GM19239 (cell line): ENCODE data around the gene ATG16L1.

Experiments used
- DNase-seq: peaks from one replicate; pipeline ENCODE4 v3.0.0; 2011; ENCODE audit warnings: low spot score; ENCODE audit not compliant: insufficient read length
- FAIRE-seq: peaks from 2 replicates; lab custom pipeline; 2011; peaks lifted over from hg19 to GRCh38; lab: Jason Lieb, UNC

Gene ATG16L1

DNA sequence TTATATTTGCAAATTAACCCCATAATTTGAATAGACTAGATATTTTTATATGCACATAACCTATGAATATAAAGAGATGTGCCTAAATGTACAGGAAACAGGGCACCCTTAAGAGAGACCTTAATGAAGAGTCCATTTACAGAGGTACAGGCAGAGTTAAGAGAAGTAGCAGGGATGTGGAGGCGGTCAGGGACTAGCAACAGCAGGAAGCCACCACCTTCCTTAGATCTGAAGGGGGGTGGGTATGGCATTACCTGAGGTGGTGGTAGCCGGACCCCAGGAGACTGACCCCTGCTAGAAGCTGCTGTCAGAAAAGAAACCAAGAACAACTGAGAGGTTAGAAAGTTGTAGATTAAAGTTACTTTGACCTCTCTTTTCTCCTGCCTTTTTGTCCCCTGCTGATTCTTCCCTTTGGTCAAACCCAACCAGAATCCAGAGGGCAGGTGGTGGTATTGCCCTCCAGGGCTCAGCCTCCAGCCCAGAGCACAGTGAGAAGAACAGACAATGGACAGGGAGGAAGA, 24.9 kb upstream of the ATG16L1 start:
- DNase-seq: no peak
- FAIRE-seq: no peak

DNA sequence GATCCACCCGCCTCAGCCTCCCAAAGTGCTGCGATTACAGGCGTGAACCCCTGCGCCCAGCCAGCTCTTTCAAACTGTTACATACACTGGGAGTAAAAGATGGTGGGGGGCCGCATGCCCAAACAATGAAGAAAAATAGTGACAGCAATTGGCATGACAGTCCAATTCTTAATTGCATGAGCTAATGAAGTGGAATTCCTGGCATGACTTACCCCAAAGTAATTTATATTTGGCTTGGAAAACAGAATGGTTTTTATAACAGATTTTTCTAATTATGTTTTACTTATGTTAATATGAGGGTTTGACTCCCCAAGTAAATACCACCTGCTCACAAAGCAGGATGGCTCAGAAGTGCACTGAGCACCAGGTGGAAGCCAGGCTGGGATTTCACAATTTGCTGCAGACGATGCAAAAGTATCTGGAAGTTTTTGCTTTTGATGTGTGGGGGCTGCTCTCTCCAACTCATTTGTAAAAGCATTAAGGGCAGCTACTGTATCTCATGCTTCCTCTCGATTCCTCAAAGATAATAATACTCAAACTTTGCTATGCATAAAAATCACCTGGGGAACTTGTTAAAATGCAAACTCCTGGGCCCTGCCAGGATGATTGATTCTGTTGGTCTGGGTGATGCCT, 24.0 kb upstream of the ATG16L1 start:
- no peak for DNase-seq

DNA sequence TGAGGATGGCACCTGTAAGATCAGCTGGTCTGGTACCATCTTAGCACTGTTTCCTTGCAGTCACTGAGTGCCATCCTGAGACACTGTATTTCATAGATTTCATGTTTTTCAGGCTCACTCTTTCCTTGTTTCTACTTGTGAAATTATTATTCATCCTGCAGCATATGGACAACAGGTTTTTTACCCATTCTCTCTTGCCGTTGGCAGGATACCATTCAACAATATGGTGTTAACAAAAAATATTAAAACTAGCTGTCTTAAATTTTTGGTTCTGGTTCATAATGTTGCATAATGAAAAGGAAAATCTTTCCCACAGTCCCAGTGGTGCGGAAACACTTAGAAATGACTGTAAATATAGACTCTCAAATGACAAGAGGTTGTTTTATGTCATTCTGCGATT, 23.1 kb upstream of the ATG16L1 start:
- FAIRE-seq (no peak), DNase-seq (no peak)

More for the DNA sequence above, 24.0 kb upstream of the ATG16L1 start:
- no peak for FAIRE-seq

DNA sequence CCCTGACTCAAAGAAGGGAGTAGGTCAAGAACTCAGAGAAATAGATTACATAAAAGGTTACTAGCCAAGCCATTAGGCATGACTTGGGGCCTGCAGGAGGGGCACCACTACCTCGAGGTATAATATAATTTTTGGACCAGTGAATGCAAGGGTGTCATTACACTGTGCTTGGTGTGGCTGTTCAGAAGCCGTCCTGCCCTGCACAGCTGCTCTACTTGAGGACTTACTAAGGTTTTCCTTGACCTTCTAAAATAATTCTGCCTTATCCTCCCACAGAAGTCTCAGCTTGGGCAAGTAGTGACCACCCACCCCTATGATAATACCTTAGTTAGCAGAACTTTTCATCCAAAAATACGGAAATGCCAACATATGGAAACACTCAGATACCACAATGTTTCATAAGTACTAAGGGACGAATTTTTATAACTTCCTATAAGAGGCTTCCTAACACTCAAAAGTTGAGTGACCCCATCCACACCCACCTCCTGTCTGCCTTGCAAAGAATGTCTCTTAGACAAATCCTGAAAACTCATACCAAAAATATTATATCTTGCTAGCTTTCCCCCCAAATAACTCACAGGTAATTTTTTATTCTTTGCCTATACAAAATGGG, 17.7 kb upstream of the ATG16L1 start:
- DNase-seq (no peak), FAIRE-seq (no peak)

DNA sequence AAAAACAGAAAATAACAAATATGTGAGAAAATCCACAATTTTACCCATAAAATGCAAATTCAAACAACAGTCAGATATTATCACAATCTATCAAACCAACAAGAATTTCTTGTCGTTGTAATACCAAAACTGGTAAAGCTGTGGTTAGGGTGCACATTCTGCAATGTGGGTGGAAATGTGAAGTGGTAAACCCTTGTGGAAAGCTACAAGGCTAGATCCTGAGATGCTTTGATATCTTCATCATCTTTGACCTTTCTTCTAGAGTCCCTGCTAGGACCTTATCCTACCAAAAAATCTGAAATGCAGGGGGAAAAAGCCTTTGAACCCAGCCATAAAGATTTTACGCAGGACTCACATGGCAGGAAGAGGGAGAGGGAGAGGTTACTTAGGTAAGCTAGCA, 17.2 kb upstream of the ATG16L1 start:
- no peak for FAIRE-seq
- no peak for DNase-seq

DNA sequence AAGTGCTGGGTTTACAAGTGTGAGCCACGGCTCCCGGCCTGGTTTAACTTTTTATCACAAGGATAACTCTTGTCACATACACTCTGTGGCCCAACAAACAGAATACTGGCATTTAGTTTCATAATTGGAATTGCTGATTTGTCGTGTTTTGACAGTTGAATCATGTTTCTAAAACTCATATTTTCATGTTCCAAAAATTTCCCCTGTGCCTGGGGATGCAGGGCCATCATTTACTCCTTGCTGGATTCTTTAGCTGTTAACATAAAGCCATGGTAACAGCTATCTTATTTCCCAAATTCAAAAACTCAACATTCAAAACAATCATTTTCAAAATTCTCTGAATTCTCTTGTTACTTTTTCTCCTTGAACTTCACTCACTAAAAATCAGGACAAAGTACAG, 16.5 kb upstream of the ATG16L1 start:
- FAIRE-seq: no peak
- DNase-seq: no peak

DNA sequence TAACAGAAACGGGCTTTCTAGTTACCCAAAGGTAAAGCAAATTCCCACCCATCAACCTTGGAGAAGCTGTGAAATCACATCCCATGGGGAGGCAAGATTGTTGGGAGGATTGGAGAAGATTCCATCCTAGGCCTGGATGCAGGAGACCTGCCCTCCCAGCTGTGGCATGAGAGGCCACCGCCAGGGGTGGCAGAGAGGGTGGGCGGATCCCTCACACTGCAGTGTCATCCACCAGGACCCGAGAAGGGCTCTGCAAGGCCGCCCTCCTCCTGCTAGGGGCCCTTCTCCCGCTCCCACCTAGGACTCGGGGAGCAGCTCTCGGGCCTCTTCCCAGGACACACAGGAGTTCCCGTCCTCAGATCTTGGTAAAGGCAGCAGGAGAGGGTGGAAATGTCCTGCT, 15.5 kb upstream of the ATG16L1 start:
- FAIRE-seq (no peak), DNase-seq (no peak)

DNA sequence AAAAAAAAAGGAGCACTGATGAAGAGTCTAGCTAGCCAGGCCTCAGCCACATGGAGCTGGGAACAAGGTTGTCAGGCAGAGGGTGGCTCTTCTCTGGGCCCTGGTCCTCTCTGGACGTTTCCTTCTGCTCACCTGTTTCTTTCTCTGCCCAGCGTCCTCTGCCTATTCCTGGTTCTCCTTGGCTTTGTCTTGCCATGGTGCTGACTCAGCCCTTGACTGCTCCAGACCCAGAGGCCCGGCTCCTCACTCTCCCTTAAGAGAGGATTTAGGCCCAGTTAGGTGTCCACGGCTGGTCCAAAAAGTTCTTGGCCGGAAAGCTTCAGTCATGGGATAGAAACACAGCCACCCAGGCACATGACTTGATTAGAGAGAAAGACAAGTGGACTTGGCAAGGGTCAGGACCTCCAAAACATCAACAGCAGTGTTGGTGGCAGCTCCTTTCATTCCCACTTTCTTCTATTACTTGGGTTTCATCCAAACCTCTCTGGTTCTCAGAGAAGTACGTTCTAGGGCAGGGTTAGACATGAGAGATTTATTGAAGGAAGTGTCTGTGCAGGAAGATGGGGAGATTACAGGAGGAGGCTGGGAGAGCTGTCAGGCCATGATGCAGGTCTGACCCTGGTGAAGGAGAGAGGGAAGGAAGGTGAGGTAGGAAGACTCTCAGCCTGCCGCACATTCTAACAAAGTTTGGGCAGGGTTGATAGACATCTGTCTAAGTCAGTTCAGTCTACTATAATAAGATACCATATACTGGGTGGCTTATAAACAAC, 14.5 kb upstream of the ATG16L1 start:
- FAIRE-seq (no peak), DNase-seq (no peak)

DNA sequence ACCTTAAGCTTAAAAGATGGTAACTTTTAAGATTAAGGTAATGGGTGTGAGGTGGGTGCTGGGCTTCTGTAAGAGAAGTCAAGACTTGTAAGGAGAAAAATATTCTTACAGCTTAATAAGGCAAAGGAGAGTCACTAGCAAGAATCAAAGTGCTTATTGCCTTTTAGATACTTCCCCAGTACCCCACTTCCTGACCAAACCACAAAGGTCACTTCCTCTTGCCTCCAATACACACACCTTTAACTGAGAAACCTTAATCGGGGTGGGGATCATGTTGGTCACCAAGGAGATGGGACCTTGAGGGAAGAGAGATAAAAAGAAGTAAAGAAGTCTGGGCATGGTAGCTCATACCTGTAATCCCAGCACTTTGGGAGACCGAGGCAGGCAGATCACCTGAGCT, 10.6 kb upstream of the ATG16L1 start:
- peak; percentile 94 for FAIRE-seq
- DNase-seq: peak; percentile 36

DNA sequence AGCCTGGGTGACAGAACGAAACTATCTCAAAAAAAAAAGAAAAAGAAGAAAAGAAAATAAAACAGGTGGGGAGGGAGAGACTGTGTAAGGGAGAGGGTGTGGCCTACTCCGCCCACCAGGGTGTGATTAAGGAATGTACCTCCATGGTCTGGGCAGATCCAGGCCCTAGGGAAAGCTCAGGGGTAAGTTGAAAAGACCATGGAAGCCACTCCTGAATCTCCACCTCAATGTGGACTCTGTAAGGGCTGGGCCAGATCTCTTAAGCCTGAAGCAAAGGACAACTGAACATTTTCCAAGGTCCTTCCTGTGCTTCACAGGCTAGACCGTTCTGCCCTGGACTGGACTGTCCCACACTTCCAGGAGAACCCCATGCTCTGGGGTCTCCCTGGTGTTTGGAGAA, 9.7 kb upstream of the ATG16L1 start:
- DNase-seq: no peak
- FAIRE-seq: no peak

DNA sequence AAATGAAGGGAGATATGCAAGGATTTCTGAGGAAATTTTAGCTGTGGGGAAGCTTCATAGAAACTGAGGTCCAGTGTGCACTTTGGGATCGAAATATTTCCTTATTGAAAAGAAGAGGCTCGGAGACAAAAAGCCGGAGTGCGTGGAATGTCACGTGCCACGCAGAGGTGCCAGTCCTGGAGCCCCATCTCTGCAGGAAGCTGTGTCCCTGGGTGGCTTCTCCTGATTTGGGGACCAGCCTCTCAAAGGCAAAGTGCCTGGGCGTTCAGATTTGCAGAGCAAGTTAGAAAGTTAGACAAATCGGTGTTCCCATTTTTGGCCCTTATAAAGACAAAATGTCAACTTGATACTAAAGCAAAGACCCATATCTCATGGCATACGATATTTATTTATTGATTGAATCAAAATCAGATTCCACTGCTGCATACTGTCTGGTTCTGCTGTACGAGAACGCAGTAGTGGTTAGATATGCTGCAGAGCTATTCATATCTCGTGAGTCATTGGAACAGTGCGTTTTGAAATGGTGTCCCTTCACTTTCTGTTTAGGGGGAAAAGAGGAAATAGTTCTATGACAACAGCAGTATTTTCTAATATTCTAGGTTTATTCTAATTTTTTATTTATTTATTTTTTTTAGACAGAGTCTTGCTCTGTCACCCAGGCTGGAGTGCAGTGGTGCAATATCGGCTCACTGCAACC, 9.1 kb upstream of the ATG16L1 start:
- DNase-seq: no peak

DNA sequence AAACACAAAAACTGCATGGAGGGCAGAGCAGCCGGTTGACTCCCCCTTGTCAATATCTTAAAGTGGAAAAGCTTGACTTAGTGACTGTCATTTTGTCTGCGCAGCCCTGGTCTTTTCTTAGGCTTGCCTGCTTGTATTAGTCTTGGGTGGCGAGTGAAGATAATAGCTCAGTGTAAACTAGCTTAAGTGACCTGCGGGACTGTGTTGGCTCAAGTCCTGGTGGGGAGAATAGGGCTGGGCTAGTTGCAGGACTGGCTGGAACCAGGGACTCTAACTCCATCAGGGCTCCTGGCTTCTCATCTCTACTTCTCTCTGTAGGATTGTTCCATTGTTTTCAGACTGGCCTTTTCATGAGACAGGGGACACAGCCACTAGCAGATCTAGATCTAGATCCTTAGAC, 8.1 kb upstream of the ATG16L1 start:
- FAIRE-seq (no peak), DNase-seq (no peak)

More for the DNA sequence above, 9.1 kb upstream of the ATG16L1 start:
- peak; percentile 69 for FAIRE-seq

DNA sequence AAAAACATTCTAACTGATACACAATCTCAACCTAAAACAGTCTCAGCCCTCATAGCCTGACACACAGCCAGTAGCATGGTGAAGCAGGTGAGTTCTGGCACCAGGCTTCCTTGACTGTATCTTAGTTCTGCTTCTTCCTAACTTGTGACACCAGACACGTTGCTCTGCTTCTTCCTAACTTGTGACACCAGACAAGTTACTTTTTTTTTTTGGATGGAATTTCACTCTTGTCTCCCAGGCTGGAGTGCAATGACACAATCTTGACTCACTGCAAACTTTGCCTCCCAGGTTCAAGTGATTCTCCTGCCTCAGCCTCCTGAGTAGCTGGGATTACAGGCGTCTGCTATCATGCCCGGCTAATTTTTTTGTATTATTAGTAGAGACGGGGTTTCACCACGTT, 6.7 kb upstream of the ATG16L1 start:
- no peak for DNase-seq
- no peak for FAIRE-seq

DNA sequence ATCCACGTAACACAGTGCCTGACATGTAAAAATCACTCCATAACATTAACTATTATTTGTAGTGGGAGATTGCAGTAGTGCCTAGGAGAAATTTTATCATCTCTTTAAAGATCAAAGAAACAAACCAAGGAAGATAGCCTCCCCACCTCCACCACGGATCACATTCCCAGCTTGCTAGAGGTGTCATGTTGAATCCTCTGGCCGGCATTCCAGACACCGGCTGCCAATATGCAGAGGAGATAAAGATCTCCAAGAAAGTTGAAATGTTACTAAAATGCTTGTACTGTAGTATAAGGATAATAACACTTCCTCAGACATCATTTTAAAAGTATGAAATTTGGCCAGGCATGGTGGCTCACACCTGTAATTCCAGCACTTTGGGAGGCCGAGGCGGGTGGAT, 6.1 kb upstream of the ATG16L1 start:
- FAIRE-seq (no peak), DNase-seq (no peak)

DNA sequence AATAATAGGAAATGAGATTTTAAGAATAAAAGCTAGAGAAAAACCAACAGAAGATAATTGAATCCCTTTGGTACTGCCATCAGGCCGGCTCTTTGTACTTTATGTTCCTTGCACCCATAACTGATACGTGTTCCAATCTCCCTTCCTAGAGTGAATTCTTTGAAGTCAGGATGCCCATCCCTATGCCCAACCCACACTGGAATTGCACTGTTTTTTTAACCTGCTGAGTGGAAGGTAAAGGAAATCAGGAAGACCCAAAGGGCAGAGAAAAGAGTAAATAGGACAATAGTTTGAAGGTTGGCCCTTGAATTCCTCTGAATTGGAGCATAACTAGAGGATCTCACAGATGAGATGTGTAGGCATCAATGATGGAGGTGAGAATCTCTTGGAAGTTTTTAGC, 4.4 kb upstream of the ATG16L1 start:
- FAIRE-seq: no peak

DNA sequence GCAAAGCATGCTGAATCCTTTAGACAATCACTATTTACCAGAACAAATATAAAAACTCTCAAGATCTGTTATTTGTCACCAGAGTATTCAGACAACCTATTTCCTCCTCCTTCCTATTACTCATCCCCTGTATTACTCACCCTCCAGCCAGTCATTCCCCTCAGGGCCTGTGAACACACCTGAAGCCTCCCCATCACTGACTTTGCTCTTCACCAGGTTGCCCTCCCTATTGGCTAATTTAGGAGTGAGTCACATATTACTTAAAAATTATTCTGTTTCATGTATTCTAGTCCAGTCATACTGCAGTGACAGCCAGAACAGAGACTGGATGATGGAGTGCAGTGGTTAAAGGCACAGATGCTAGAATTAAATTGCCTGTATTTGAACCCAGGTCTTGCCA, 3.7 kb upstream of the ATG16L1 start:
- FAIRE-seq (no peak), DNase-seq (no peak)

More for the DNA sequence above, 4.4 kb upstream of the ATG16L1 start:
- DNase-seq: no peak

DNA sequence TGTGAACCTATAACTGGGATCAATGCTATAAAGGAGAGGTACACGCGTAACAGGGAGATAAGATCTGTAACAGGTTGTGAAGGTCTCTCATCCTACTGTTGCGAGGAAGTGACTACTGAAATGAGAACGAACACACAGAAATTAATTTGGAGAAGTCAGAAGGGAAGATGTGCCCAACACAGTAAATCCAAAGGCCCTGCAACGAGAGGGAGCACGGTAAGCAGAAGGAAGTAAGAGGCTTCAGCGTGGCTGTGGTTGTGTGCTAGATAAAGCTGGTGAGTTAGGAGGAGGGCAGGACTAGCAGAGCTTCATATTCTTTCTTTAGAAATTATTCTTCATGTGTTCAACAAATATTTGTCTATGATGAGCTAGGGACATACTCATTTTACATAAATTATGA, 2.5 kb upstream of the ATG16L1 start:
- DNase-seq (no peak), FAIRE-seq (no peak)

DNA sequence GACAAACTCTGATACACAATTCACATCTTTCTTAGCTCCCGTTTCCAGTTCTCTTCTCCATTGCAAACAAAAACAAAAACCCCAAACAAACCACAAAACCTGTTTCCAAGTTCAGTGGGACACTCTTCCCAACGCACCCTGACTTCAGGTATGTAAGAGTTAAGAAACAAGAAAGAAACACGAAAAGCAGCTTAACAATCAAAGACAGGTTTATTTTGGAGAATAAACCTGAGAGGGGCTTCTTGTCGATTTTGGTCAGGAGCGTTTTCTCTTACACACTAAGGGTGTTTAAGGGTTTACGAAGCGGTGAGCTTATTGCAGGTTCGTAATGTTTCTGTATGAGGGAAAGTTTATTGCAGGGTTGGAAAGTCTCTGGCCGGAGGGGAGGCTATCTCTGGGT, 905 bp upstream of the ATG16L1 start:
- DNase-seq: no peak
- peak; percentile 68 for FAIRE-seq

DNA sequence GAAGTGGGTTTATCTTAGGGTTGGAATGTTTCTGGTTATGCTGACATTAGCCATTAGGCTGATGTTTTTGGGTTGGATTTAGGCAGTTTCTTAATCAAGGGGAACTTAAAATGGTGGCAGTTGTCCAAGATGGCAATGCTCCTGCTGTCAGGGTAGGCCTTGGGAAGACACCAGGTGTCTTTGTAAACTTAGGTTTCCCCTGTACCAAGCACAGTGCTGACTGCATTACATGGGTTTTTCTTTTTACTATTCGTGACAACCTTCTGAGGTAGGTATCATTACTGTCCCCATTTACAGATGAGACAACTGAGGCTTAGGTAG, 528 bp upstream of the ATG16L1 start:
- FAIRE-seq: no peak
- no peak for DNase-seq

DNA sequence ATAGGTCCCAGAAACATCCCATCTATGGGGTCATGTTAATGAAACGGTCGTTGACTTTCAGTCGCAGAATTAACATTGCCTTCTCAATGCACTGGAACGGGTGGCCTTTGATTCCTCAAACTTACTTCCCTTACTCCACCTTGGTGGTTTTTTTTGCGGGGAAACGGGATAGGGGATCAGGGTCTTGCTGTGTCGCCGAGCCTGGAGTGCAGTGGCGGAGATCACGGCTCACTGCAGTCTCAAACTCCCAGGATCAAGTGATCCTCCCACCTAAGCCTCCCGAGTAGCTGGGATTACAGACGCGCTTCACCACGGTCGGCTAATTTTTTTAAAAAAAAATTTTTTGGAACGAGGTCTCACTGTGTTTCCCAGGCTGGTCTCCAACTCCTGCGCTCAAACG, 754 bp downstream of the ATG16L1 start:
- FAIRE-seq: no peak
- DNase-seq: no peak

DNA sequence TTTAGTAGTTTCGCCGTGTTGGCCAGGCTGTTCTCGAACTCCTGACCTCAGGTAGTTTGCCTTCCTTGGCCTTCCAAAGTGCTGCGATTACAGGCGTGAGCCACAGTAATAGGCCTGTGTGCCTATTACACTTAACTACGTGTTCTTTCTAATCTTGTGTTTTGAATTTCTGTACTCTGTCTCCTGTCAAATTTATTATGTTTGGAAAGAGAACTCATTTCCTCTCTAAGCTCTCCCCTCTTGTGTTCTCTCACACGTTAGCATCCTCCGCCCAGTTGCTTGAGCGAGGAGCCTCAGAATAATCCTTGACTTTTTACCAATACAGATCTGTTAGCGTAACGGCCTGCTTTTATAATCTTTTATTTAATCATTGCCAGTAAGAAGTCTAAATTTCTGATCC, 3.7 kb downstream of the ATG16L1 start:
- no peak for DNase-seq
- FAIRE-seq: no peak
